ENCODE results near the gene MTHFD2.

Gene MTHFD2

GRCh38 chr2:74162951-74163350 is 35.5 kb upstream of the MTHFD2 start:
- H3K4me1 ChIP-seq (ENCODE audit: control insufficient read depth in 1 of 2, insufficient read depth in 1 of 2, low read depth in 1 of 2, low read length in 1 of 2) = no peaks in the 10 kb centered on the region
- no peak overlapping the region for H3K4me3 ChIP-seq (ENCODE audit: low read depth in 1 of 2, low read length in 1 of 2)
- peaks cover 96% of the 10 kb centered on the region for H3K36me3 ChIP-seq
- no peaks in the 10 kb centered on the region for H3K27me3 ChIP-seq
- TF ChIP-seq, protein P1, sequence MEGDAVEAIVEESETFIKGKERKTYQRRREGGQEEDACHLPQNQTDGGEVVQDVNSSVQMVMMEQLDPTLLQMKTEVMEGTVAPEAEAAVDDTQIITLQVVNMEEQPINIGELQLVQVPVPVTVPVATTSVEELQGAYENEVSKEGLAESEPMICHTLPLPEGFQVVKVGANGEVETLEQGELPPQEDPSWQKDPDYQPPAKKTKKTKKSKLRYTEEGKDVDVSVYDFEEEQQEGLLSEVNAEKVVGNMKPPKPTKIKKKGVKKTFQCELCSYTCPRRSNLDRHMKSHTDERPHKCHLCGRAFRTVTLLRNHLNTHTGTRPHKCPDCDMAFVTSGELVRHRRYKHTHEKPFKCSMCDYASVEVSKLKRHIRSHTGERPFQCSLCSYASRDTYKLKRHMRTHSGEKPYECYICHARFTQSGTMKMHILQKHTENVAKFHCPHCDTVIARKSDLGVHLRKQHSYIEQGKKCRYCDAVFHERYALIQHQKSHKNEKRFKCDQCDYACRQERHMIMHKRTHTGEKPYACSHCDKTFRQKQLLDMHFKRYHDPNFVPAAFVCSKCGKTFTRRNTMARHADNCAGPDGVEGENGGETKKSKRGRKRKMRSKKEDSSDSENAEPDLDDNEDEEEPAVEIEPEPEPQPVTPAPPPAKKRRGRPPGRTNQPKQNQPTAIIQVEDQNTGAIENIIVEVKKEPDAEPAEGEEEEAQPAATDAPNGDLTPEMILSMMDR (IDR thresholded peaks at IDR 0.05) = no peak
- H3K9me3 ChIP-seq = peaks cover under 1% of the 10 kb centered on the region
- H3K27ac ChIP-seq = no peak overlapping the region

GRCh38 chr2:74164761-74165160 is 33.7 kb upstream of the MTHFD2 start:
- H3K4me3 ChIP-seq (ENCODE audit: low read depth in 1 of 2, low read length in 1 of 2) = no peak overlapping the region
- TF ChIP-seq, protein P1 (IDR thresholded peaks at IDR 0.05) = no peak
- peaks cover 96% of the 10 kb centered on the region for H3K36me3 ChIP-seq

GRCh38 chr2:74168739-74169138 is 29.7 kb upstream of the MTHFD2 start:
- peaks cover 89% of the 10 kb centered on the region for H3K36me3 ChIP-seq
- no peaks in the 10 kb centered on the region for H3K4me1 ChIP-seq (ENCODE audit: control insufficient read depth in 1 of 2, insufficient read depth in 1 of 2, low read depth in 1 of 2, low read length in 1 of 2)
- TF ChIP-seq, protein P1 (IDR thresholded peaks at IDR 0.05) = no peak
- peak overlapping the region; percentile 12 for H3K27ac ChIP-seq
- H3K4me3 ChIP-seq (ENCODE audit: low read depth in 1 of 2, low read length in 1 of 2) = no peak overlapping the region
- peaks cover 5% of the 10 kb centered on the region for H3K9me3 ChIP-seq
- no peaks in the 10 kb centered on the region for H3K27me3 ChIP-seq

More at GRCh38 chr2:74164761-74165160, 33.7 kb upstream of the MTHFD2 start:
- Histone ChIP-seq H3K27ac (no peak overlapping the region), H3K27me3 (no peaks in the 10 kb centered on the region), H3K4me1 (ENCODE audit: control insufficient read depth in 1 of 2, insufficient read depth in 1 of 2, low read depth in 1 of 2, low read length in 1 of 2) (no peaks in the 10 kb centered on the region), H3K9me3 (peaks cover 5% of the 10 kb centered on the region)

GRCh38 chr2:74174909-74175308 is 23.5 kb upstream of the MTHFD2 start:
- no peaks in the 10 kb centered on the region for H3K27me3 ChIP-seq
- H3K36me3 ChIP-seq = peaks cover 35% of the 10 kb centered on the region
- H3K9me3 ChIP-seq = no peaks in the 10 kb centered on the region
- H3K4me1 ChIP-seq (ENCODE audit: control insufficient read depth in 1 of 2, insufficient read depth in 1 of 2, low read depth in 1 of 2, low read length in 1 of 2) = peaks cover 36% of the 10 kb centered on the region in 2 experiments
- TF ChIP-seq, protein P1 (IDR thresholded peaks at IDR 0.05) = no peak
- no peak overlapping the region for H3K4me3 ChIP-seq (ENCODE audit: low read depth in 1 of 2, low read length in 1 of 2)
- no peak overlapping the region for H3K27ac ChIP-seq

- H3K9me3 ChIP-seq = no peaks in the 10 kb centered on the region
- H3K36me3 ChIP-seq = peaks cover 9% of the 10 kb centered on the region
- peak overlapping the region; percentile 83 to 86 for H3K4me3 ChIP-seq (ENCODE audit: low read depth in 1 of 2, low read length in 1 of 2)
- TF ChIP-seq, protein P1 (IDR thresholded peaks at IDR 0.05) = no peak
- peaks cover 59 to 63% of the 10 kb centered on the region in 2 experiments for H3K4me1 ChIP-seq (ENCODE audit: control insufficient read depth in 1 of 2, insufficient read depth in 1 of 2, low read depth in 1 of 2, low read length in 1 of 2)
- H3K27ac ChIP-seq = peak overlapping the region; percentile 94
- no peaks in the 10 kb centered on the region for H3K27me3 ChIP-seq
Observed at GRCh38 chr2:74177696-74178095, 20.7 kb upstream of the MTHFD2 start.
